ENCODE data around the gene CPM.

Gene CPM

DNA sequence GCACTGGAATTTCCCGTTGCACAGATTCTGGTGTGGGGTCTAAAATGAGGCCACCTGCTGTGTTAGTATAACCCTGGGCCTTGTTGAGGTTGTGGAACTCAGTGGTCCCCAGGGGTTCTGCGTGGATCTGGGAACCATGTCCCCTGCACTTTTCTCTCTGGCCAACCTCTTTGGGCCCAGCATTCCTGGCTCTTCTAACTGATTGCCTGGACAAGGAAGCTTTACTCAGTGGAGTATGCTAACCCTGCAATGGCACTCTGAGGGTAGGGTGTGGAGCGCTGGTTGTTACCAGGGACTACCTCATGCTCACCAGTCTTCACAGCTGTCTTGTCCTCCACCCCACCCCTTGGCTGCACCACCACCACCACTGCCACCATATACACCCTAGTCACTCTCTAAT is 39.2 kb downstream of the CPM start:
- H3K9me2 ChIP-seq (replicated peaks; ENCODE audit: insufficient read depth, low read length) = no peaks in the 10 kb centered on the region
- H3K4me2 ChIP-seq (ENCODE audit: low read depth, low read length, poor library complexity, severe bottlenecking) = no peak overlapping the region
- H3K27ac ChIP-seq (ENCODE audit: low read depth, low read length) = no peak overlapping the region
- H3K36me3 ChIP-seq (ENCODE audit: low read length) = no peaks in the 10 kb centered on the region
- peaks cover 4% of the 10 kb centered on the region; the same call in 1 of the 2 replicates for H3F3A ChIP-seq (ENCODE audit: insufficient read depth)
- H3K9ac ChIP-seq (ENCODE audit: low read length) = no peak overlapping the region
- H3K4me3 ChIP-seq (ENCODE audit: insufficient read depth, low read length, poor library complexity, severe bottlenecking) = no peak overlapping the region
- H3K27me3 ChIP-seq (ENCODE audit: low read length) = no peaks in the 10 kb centered on the region
- H4K20me1 ChIP-seq (ENCODE audit: low read depth, low read length) = no peaks in the 10 kb centered on the region
- no peaks in the 10 kb centered on the region for H3K9me3 ChIP-seq (ENCODE audit: insufficient read depth, low read length)
- no peaks in the 10 kb centered on the region for H3K79me2 ChIP-seq (ENCODE audit: insufficient read depth, low read length)
- no peak for TF ChIP-seq CTCF (IDR thresholded peaks at IDR 0.05; ENCODE audit: insufficient read depth, low read length, poor library complexity, severe bottlenecking)
- no peak for TF ChIP-seq EZH2phosphoT487 (conservative IDR thresholded peaks at IDR 0.05; ENCODE audit: low read length)
- H2AFZ ChIP-seq (ENCODE audit: low read depth, low read length, severe bottlenecking) = no peak overlapping the region

- H3F3A ChIP-seq (ENCODE audit: insufficient read depth) = peaks cover 9% of the 10 kb centered on the region; the same call in 1 of the 2 replicates
- no peaks in the 10 kb centered on the region for H3K9me3 ChIP-seq (ENCODE audit: insufficient read depth, low read length)
- no peak overlapping the region for H3K4me2 ChIP-seq (ENCODE audit: low read depth, low read length, poor library complexity, severe bottlenecking)
- no peak overlapping the region for H3K9ac ChIP-seq (ENCODE audit: low read length)
- H3K27me3 ChIP-seq (ENCODE audit: low read length) = no peaks in the 10 kb centered on the region
- no peak for TF ChIP-seq CTCF (IDR thresholded peaks at IDR 0.05; ENCODE audit: insufficient read depth, low read length, poor library complexity, severe bottlenecking)
- no peak for TF ChIP-seq EZH2phosphoT487 (conservative IDR thresholded peaks at IDR 0.05; ENCODE audit: low read length)
- H4K20me1 ChIP-seq (ENCODE audit: low read depth, low read length) = no peaks in the 10 kb centered on the region
- H2AFZ ChIP-seq (ENCODE audit: low read depth, low read length, severe bottlenecking) = no peak overlapping the region
- H3K36me3 ChIP-seq (ENCODE audit: low read length) = no peaks in the 10 kb centered on the region
- H3K9me2 ChIP-seq (replicated peaks; ENCODE audit: insufficient read depth, low read length) = no peaks in the 10 kb centered on the region
- H3K27ac ChIP-seq (ENCODE audit: low read depth, low read length) = no peak overlapping the region
- H3K79me2 ChIP-seq (ENCODE audit: insufficient read depth, low read length) = no peaks in the 10 kb centered on the region
- H3K4me3 ChIP-seq (ENCODE audit: insufficient read depth, low read length, poor library complexity, severe bottlenecking) = no peak overlapping the region
These were observed 39.8 kb downstream of the CPM start for GRCh38 chr12:68893201-68893600.

DNA sequence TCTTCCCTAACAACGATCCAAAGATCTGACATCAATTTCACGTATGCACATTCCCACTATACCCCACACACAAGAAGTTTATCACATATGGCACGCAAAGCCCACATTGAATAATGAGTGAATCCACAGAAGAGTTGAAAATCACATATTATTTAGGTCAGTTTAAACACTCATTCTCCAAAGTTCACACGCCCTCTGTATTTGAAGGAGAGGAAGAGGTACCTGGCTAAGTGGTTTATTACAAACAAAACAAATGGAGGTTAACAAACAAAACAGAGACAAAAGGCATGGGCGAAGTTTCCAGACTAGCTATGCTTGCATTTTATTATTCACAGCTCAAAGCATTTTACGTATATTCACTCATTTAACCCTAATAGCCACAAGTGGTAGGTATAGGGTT is 41.8 kb downstream of the CPM start:
- no peak overlapping the region for H3K27ac ChIP-seq (ENCODE audit: low read depth, low read length)

More for the DNA sequence above, 41.8 kb downstream of the CPM start:
- Histone ChIP-seq H3K4me3 (ENCODE audit: insufficient read depth, low read length, poor library complexity, severe bottlenecking) (no peak overlapping the region), H3K36me3 (ENCODE audit: low read length) (no peaks in the 10 kb centered on the region), H3F3A (ENCODE audit: insufficient read depth) (peaks cover 13% of the 10 kb centered on the region; the same call in 1 of the 2 replicates), H3K9me3 (ENCODE audit: insufficient read depth, low read length) (no peaks in the 10 kb centered on the region), H3K9me2 (replicated peaks; ENCODE audit: insufficient read depth, low read length) (no peaks in the 10 kb centered on the region), H3K27me3 (ENCODE audit: low read length) (no peaks in the 10 kb centered on the region), H2AFZ (ENCODE audit: low read depth, low read length, severe bottlenecking) (no peak overlapping the region), H3K79me2 (ENCODE audit: insufficient read depth, low read length) (no peaks in the 10 kb centered on the region), H3K9ac (ENCODE audit: low read length) (no peak overlapping the region), H3K4me2 (ENCODE audit: low read depth, low read length, poor library complexity, severe bottlenecking) (no peak overlapping the region), H4K20me1 (ENCODE audit: low read depth, low read length) (no peaks in the 10 kb centered on the region)
- no peak for TF ChIP-seq EZH2phosphoT487 (conservative IDR thresholded peaks at IDR 0.05; ENCODE audit: low read length)
- no peak for TF ChIP-seq CTCF (IDR thresholded peaks at IDR 0.05; ENCODE audit: insufficient read depth, low read length, poor library complexity, severe bottlenecking)

Data from SU-DHL-6 (cell line).